Liver (tissue), 9 donors: Measurements from ENCODE around the gene CDC42EP1. TPM values are rescaled to one million over a fixed set of nuclear protein-coding genes. Genes with fewer than 3 reads are reported as not detected.

Experiments
- DNase-seq: peaks from one replicate; pipeline ENCODE4 v3.0.0-alpha.2; 2017; ENCODE audit warnings: low spot score
- H3K27ac ChIP-seq, 2 donors: one replicate each; pipeline ENCODE4 v1.7.0; 2013; ENCODE audit warnings: inconsistent platforms in 2 of 2, low read length in 2 of 2, control low read depth in 1 of 2, low read depth in 1 of 2, mild to moderate bottlenecking in 1 of 2
- H3K27me3 ChIP-seq, 4 donors: one replicate each; pipeline versions ENCODE4 v1.6.1 to v1.7.0; 2013; ENCODE audit warnings: low read length in 3 of 4, inconsistent platforms in 1 of 4, mild to moderate bottlenecking in 1 of 4, moderate library complexity in 1 of 4; ENCODE audit not compliant: control insufficient read depth in 4 of 4, insufficient read depth in 4 of 4
- H3K36me3 ChIP-seq, 4 donors: one replicate each; pipeline versions ENCODE4 v1.6.1 to v1.7.0; 2013; ENCODE audit warnings: low read length in 3 of 4, mild to moderate bottlenecking in 3 of 4, low read depth in 1 of 4, moderate library complexity in 1 of 4; ENCODE audit not compliant: control insufficient read depth in 4 of 4, insufficient read depth in 3 of 4
- H3K4me1 ChIP-seq, 4 donors: one replicate each; pipeline versions ENCODE4 v1.6.1 to v1.7.0; 2013; ENCODE audit warnings: low read length in 3 of 4, mild to moderate bottlenecking in 3 of 4, moderate library complexity in 1 of 4; ENCODE audit not compliant: control insufficient read depth in 4 of 4, insufficient read depth in 4 of 4
- H3K4me3 ChIP-seq, 3 donors: one replicate each; pipeline versions ENCODE4 v1.6.1 to v1.7.0; 2013; ENCODE audit warnings: low read length in 3 of 3, control low read depth in 1 of 3, low read depth in 1 of 3, mild to moderate bottlenecking in 1 of 3
- H3K9ac ChIP-seq, 2 donors: one replicate each; pipeline ENCODE4 v1.7.0; 2013; ENCODE audit warnings: low read length in 2 of 2, mild to moderate bottlenecking in 2 of 2, moderate library complexity in 2 of 2, control low read depth in 1 of 2, low read depth in 1 of 2
- H3K9me3 ChIP-seq, 4 donors: one replicate each; pipeline versions ENCODE4 v1.6.1 to v1.7.0; 2013; ENCODE audit warnings: low read length in 3 of 4; ENCODE audit not compliant: control insufficient read depth in 4 of 4
- EGR1 ChIP-seq, 2 donors: IDR thresholded peaks; 2 replicates each; pipeline ENCODE4 v1.6.1; 2016 to 2018; ENCODE audit warnings: antibody characterized with exemption in 2 of 2, low read depth in 2 of 2
- FOXA1 ChIP-seq: IDR thresholded peaks from 2 replicates; pipeline ENCODE4 v1.6.1; 2016; ENCODE audit warnings: antibody characterized with exemption
- FOXA2 ChIP-seq: IDR thresholded peaks from 2 replicates; pipeline ENCODE4 v1.6.1; 2016; ENCODE audit warnings: antibody characterized with exemption
- GABPA ChIP-seq, 2 donors: IDR thresholded peaks in 1 of 2; conservative IDR thresholded peaks in 1 of 2; 2 replicates each; pipeline ENCODE4 v1.6.1; 2016; ENCODE audit warnings: antibody characterized with exemption in 2 of 2, mild to moderate bottlenecking in 1 of 2, moderate library complexity in 1 of 2
- HNF4A ChIP-seq, 2 donors: conservative IDR thresholded peaks; 2 replicates each; pipeline ENCODE4 v1.6.1; 2016; ENCODE audit warnings: antibody characterized with exemption in 2 of 2, mild to moderate bottlenecking in 2 of 2
- HNF4G ChIP-seq: IDR thresholded peaks from 2 replicates; pipeline ENCODE4 v1.6.1; 2016; ENCODE audit warnings: antibody characterized with exemption
- JUND ChIP-seq, 2 donors: IDR thresholded peaks; 2 replicates each; pipeline ENCODE4 v1.6.1; 2016; ENCODE audit warnings: antibody characterized with exemption in 2 of 2
- NR2F2 ChIP-seq: IDR thresholded peaks from 2 replicates; pipeline ENCODE4 v1.6.1; 2016; ENCODE audit warnings: antibody characterized with exemption
- RAD21 ChIP-seq, 2 donors: IDR thresholded peaks; 2 replicates each; pipeline ENCODE4 v1.6.1; 2016; ENCODE audit warnings: antibody characterized with exemption in 2 of 2, mild to moderate bottlenecking in 2 of 2
- RXRA ChIP-seq, 2 donors: IDR thresholded peaks; 2 replicates each; pipeline ENCODE4 v1.6.1; 2017 to 2018; ENCODE audit warnings: antibody characterized with exemption in 2 of 2, mild to moderate bottlenecking in 1 of 2
- SP1 ChIP-seq: IDR thresholded peaks from 2 replicates; pipeline ENCODE4 v1.6.1; 2018; ENCODE audit warnings: antibody characterized with exemption, mild to moderate bottlenecking
- TAF1 ChIP-seq: conservative IDR thresholded peaks from 2 replicates; pipeline ENCODE4 v1.6.1; 2016; ENCODE audit warnings: antibody characterized with exemption, mild to moderate bottlenecking
- YY1 ChIP-seq: IDR thresholded peaks from 2 replicates; pipeline ENCODE4 v1.6.1; 2016; ENCODE audit warnings: antibody characterized with exemption, mild to moderate bottlenecking
- WGBS: extraction: QIAGEN DNeasy Blood & Tissue Kit; methylation state at CpG from one replicate; pipeline ENCODE4 v1.1.7; 2013; 5-methylcytosine and 5-hydroxymethylcytosine counted together
- polyA plus RNA-seq, 2 donors: library from polyadenylated mRNA; stranded (reverse) in 1 of 2; unstranded in 1 of 2; fragments of 200-250 nt in 1 of 2; fragments of >200 nt in 1 of 2; fragmentation: Nextera tagmentation in 1 of 2; extraction: Ambion mirVana in 1 of 2; gene quantifications; one replicate each; pipeline versions ENCODE4 v1.2.1 to v1.2.3, GENCODE V29; 2013 to 2015
- total RNA-seq, 2 donors: library from RNA; depleted of rRNA; stranded (reverse); fragments of >200 nt; gene quantifications; one replicate each; pipeline ENCODE4 v1.2.3, GENCODE V29; 2014
- TF ChIP-seq, protein P1 (sequence below): IDR thresholded peaks from 2 replicates; pipeline ENCODE4 v1.6.1; 2016; ENCODE audit warnings: antibody characterized with exemption, mild to moderate bottlenecking
- TF ChIP-seq, protein P2 (sequence below): IDR thresholded peaks from 2 replicates; pipeline ENCODE4 v1.6.1; 2016; ENCODE audit warnings: antibody characterized with exemption
- TF ChIP-seq, protein P3 (sequence below): fragments of 150-350 bp; IDR thresholded peaks from 2 replicates; pipeline ENCODE4 v1.5.1; 2017; ENCODE audit warnings: improper control_type of control experiment, low read depth, low read length; ENCODE audit not compliant: missing input control
- TF ChIP-seq, protein P4 (sequence below): IDR thresholded peaks from 2 replicates; pipeline ENCODE4 v1.6.1; 2016; ENCODE audit warnings: antibody characterized with exemption
- TF ChIP-seq, protein P5 (sequence below): IDR thresholded peaks from 2 replicates; pipeline ENCODE4 v1.6.1; 2016; ENCODE audit warnings: antibody characterized with exemption
- donor health status: healthy.
- donor health status: healthy.
- donor health status: healthy.
- donor health status: healthy.
- donor health status: healthy.

The CDC42EP1 gene
- total and polyA plus RNA-seq, 4 donors: 10.2 to 66.6 (median 31.2) TPM

DNA sequence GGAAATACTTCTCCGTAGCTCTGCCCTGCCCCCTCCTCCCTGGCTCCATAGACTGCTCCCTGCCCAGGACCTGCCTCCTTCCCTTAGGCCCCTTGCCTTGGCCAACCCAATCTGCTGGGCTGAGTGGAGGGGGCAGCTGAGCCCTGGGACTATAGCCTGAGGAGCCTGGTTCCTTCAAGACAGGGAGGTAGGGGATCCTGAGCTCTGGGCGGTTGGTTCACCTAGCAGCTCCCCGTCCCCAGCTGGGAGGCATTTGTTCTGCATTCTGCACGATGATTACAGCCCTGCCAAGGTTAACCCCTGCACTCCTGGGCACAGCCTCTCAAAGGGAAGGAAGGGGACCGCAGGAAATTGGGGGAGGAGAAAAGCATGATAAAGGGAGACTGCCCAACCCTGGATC is 3.6 kb upstream of the CDC42EP1 start (continued):
- TF ChIP-seq, protein P1, sequence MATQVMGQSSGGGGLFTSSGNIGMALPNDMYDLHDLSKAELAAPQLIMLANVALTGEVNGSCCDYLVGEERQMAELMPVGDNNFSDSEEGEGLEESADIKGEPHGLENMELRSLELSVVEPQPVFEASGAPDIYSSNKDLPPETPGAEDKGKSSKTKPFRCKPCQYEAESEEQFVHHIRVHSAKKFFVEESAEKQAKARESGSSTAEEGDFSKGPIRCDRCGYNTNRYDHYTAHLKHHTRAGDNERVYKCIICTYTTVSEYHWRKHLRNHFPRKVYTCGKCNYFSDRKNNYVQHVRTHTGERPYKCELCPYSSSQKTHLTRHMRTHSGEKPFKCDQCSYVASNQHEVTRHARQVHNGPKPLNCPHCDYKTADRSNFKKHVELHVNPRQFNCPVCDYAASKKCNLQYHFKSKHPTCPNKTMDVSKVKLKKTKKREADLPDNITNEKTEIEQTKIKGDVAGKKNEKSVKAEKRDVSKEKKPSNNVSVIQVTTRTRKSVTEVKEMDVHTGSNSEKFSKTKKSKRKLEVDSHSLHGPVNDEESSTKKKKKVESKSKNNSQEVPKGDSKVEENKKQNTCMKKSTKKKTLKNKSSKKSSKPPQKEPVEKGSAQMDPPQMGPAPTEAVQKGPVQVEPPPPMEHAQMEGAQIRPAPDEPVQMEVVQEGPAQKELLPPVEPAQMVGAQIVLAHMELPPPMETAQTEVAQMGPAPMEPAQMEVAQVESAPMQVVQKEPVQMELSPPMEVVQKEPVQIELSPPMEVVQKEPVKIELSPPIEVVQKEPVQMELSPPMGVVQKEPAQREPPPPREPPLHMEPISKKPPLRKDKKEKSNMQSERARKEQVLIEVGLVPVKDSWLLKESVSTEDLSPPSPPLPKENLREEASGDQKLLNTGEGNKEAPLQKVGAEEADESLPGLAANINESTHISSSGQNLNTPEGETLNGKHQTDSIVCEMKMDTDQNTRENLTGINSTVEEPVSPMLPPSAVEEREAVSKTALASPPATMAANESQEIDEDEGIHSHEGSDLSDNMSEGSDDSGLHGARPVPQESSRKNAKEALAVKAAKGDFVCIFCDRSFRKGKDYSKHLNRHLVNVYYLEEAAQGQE: no peak
- TF ChIP-seq, protein P2, sequence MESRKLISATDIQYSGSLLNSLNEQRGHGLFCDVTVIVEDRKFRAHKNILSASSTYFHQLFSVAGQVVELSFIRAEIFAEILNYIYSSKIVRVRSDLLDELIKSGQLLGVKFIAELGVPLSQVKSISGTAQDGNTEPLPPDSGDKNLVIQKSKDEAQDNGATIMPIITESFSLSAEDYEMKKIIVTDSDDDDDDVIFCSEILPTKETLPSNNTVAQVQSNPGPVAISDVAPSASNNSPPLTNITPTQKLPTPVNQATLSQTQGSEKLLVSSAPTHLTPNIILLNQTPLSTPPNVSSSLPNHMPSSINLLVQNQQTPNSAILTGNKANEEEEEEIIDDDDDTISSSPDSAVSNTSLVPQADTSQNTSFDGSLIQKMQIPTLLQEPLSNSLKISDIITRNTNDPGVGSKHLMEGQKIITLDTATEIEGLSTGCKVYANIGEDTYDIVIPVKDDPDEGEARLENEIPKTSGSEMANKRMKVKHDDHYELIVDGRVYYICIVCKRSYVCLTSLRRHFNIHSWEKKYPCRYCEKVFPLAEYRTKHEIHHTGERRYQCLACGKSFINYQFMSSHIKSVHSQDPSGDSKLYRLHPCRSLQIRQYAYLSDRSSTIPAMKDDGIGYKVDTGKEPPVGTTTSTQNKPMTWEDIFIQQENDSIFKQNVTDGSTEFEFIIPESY: no peak

DNA sequence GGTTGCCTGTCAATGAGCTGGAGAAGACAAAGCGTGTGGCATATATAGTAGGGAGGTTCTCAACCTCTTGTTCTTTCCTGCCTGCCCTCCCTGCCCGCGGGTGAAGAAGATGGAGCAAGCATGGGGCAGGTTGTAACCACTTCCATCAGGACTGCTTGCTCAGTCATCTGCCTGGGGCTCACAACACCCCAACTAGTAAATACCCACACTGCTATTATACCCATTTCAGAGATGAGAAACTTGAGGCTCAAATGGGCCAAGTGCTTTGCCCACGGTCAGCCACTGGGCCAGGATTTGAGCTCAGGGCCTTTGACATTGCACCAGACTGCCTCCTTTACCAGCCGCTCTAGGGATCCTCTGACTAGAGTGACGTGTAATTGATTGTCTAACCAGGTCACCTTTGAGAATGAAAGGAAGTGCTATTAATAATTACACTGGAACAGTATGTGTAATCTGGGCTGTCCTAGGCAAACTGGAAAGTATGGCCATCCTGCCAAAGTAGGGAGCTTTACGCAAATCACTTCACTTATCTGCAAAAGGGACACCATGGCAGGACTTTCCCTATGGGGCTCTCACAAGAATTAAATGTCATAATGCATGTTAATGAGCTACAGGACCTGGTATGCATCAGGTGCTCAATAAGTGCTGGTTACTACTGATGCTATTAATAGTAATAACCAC is 2.8 kb upstream of the CDC42EP1 start:
- H3K9ac ChIP-seq: peak overlapping the region in 1 of 2 donors; percentile 61
- DNase-seq: no peak
- 39% methylated on average over 7 of the region's 7 CpGs for WGBS
- H3K9me3 ChIP-seq: no peaks in the 10 kb centered on the region
- TF ChIP-seq, protein P3, sequence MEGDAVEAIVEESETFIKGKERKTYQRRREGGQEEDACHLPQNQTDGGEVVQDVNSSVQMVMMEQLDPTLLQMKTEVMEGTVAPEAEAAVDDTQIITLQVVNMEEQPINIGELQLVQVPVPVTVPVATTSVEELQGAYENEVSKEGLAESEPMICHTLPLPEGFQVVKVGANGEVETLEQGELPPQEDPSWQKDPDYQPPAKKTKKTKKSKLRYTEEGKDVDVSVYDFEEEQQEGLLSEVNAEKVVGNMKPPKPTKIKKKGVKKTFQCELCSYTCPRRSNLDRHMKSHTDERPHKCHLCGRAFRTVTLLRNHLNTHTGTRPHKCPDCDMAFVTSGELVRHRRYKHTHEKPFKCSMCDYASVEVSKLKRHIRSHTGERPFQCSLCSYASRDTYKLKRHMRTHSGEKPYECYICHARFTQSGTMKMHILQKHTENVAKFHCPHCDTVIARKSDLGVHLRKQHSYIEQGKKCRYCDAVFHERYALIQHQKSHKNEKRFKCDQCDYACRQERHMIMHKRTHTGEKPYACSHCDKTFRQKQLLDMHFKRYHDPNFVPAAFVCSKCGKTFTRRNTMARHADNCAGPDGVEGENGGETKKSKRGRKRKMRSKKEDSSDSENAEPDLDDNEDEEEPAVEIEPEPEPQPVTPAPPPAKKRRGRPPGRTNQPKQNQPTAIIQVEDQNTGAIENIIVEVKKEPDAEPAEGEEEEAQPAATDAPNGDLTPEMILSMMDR: no peak
- TF ChIP-seq RAD21 (IDR thresholded peaks at IDR 0.05) (peak; percentile 22 to 40), HNF4A (conservative IDR thresholded peaks at IDR 0.05) (peak; percentile 62 to 83), JUND (IDR thresholded peaks at IDR 0.05) (peak; percentile 59 to 93), SP1 (peak; percentile 90), FOXA1 (peak; percentile 76), NR2F2 (peak; percentile 55), HNF4G (no peak), TAF1 (peak; percentile 90), FOXA2 (peak; percentile 53), RXRA (IDR thresholded peaks at IDR 0.05) (peak; percentile 77 to 93), GABPA (IDR thresholded peaks at IDR 0.05 in 1 of 2, conservative IDR thresholded peaks at IDR 0.05 in 1 of 2) (peak in 1 of 2 donors; percentile 62), YY1 (peak; percentile 97), EGR1 (IDR thresholded peaks at IDR 0.05; ENCODE audit: low read depth in 2 of 2) (peak in 1 of 2 donors; percentile 85)
- TF ChIP-seq, protein P1: peak; percentile 91
- TF ChIP-seq, protein P4, sequence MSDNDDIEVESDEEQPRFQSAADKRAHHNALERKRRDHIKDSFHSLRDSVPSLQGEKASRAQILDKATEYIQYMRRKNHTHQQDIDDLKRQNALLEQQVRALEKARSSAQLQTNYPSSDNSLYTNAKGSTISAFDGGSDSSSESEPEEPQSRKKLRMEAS: peak; percentile 80
- TF ChIP-seq, protein P5, sequence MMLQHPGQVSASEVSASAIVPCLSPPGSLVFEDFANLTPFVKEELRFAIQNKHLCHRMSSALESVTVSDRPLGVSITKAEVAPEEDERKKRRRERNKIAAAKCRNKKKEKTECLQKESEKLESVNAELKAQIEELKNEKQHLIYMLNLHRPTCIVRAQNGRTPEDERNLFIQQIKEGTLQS: peak; percentile 67
- TF ChIP-seq, protein P2: peak; percentile 69
- H3K4me3 ChIP-seq: no peak overlapping the region
- no peaks in the 10 kb centered on the region for H3K27me3 ChIP-seq
- H3K27ac ChIP-seq: peak overlapping the region; percentile 76 to 96
- H3K36me3 ChIP-seq: no peaks in the 10 kb centered on the region
- peaks cover 20 to 37% (median 28%) of the 10 kb centered on the region in 4 donors for H3K4me1 ChIP-seq
